HAP-1 (cell line): Measurements from ENCODE around the gene LRCH1.

ENCODE experiments used
- DNase-seq, 2 experiments: peaks; one replicate each; pipeline ENCODE4 v3.0.0-alpha.2; 2016 to 2020; ENCODE audit warnings: low spot score in 2 of 2
- H3K27me3 ChIP-seq: fragments of 250-450 bp; sonication (Bioruptor Pico); 2 replicates; pipeline ENCODE4 v1.5.1; 2020; ENCODE audit warnings: low read depth, mild to moderate bottlenecking, moderate library complexity
- H3K36me3 ChIP-seq: fragments of 250-450 bp; sonication (Bioruptor Pico); replicated peaks from 2 replicates; pipeline ENCODE4 v1.5.1; 2020; ENCODE audit warnings: mild to moderate bottlenecking
- H3K4me1 ChIP-seq: fragments of 250-450 bp; sonication (Bioruptor Pico); 2 replicates; pipeline ENCODE4 v1.5.1; 2020; ENCODE audit warnings: mild to moderate bottlenecking
- H3K4me3 ChIP-seq: fragments of 250-450 bp; sonication (Bioruptor Pico); 2 replicates; pipeline ENCODE4 v1.5.1; 2020; ENCODE audit warnings: mild to moderate bottlenecking, moderate library complexity
- H3K9me3 ChIP-seq: fragments of 250-450 bp; sonication (Bioruptor Pico); 2 replicates; pipeline ENCODE4 v1.5.1; 2020; ENCODE audit warnings: mild to moderate bottlenecking, moderate library complexity
- in situ Hi-C: fragments of 300-500 bp; cut with MboI; formaldehyde crosslinking; loops from 3 replicates; pipeline ENCODE4 v1.14.3; 2020; ENCODE audit warnings: low sequenced_read_pairs, inconsistent platforms, mixed read lengths

The LRCH1 gene

GRCh38 chr13:46575818-46576221 lies 22.9 kb downstream of the LRCH1 start:
- DNase-seq: no peak
- Histone ChIP-seq H3K27me3 (no peaks in the 10 kb centered on the region), H3K36me3 (no peaks in the 10 kb centered on the region), H3K4me1 (no peaks in the 10 kb centered on the region), H3K9me3 (no peaks in the 10 kb centered on the region), H3K4me3 (no peak overlapping the region)
- in situ Hi-C loops: no loop called here

GRCh38 chr13:46576762-46577161 lies 23.8 kb downstream of the LRCH1 start:
- Histone ChIP-seq H3K36me3 (no peaks in the 10 kb centered on the region), H3K9me3 (no peaks in the 10 kb centered on the region), H3K4me1 (no peaks in the 10 kb centered on the region), H3K4me3 (no peak overlapping the region), H3K27me3 (no peaks in the 10 kb centered on the region)
- in situ Hi-C loops: no loop called here
- no peak for DNase-seq

DNA sequence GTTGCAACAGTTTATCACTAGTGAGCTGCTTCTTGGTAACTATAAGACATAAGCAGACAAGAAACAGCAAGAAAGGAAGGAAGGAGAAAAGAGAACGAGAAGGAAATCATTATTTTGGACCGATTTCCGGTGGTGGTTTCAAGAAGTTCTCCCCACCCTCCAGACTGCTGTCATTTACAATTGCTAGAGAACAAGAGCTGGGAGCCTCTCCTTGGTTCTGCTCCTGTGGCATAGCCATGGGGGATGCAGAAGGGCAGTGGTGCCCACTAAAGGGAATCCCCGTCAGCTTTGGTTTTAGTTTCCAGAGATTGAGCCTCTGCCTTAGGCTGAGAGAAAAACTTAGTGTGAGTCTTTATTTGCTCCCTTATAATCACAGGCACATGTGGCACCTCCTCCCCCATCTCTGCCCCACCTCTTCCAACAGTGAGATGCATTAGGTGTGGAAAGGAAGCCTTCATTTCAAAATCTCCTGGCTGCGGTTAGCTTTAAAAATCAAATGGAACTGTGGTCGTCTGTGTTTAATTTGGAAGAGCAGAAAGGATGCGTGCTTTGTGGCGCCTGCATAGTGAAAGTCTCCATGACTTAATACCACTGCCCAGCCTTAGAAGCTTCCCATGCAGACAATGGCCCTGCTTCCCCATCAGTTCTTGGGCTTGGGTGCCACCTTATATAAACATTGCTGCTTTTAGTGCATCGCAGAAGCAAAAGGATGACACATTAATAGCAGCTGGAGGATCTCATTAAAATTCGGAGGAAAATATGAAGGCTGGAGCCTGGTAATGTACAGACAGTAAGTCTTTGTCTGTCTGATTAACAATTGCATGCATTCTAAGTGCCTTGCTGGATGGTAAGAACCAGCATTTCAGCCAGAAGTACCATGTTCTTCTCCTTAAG lies 25.0 kb downstream of the LRCH1 start:
- Histone ChIP-seq H3K4me1 (no peaks in the 10 kb centered on the region), H3K27me3 (no peaks in the 10 kb centered on the region), H3K4me3 (no peak overlapping the region), H3K9me3 (no peaks in the 10 kb centered on the region), H3K36me3 (no peaks in the 10 kb centered on the region)
- DNase-seq: no peak
- in situ Hi-C loops: no loop called here

- H3K4me3 ChIP-seq: no peak overlapping the region
- in situ Hi-C loops: no loop called here
- no peaks in the 10 kb centered on the region for H3K4me1 ChIP-seq
- no peaks in the 10 kb centered on the region for H3K27me3 ChIP-seq
- no peaks in the 10 kb centered on the region for H3K36me3 ChIP-seq
- no peak for DNase-seq
- H3K9me3 ChIP-seq: no peaks in the 10 kb centered on the region
Observed at GRCh38 chr13:46578590-46578975, 25.6 kb downstream of the LRCH1 start.

DNA sequence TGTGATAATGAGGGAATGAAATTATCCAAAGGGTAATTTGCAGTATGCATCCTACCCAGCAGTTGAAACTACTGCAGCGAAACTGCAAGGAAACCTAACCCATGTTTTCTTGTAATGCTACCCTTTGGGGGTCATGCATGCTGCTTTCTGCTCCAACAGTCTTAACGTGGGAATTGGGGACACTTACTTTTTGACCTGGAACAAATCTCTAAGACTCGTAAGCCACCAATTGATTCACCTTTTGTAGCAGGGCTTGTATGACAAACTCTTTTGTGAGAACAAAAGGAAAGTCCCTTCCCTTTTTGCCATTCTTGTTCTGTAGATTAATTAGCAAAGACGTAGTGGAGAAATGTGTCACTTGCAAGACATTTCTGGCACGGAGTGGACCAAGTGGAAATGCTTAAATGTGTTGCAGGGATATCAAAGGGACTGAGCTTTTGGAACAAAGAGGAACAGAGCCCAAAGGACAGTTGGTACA lies 27.4 kb downstream of the LRCH1 start:
- H3K9me3 ChIP-seq: no peaks in the 10 kb centered on the region
- H3K27me3 ChIP-seq: no peaks in the 10 kb centered on the region
- no peaks in the 10 kb centered on the region; the same call in 1 of the 2 replicates for H3K4me1 ChIP-seq
- in situ Hi-C loops: no loop called here
- no peaks in the 10 kb centered on the region for H3K36me3 ChIP-seq
- no peak for DNase-seq
- H3K4me3 ChIP-seq: no peak overlapping the region

GRCh38 chr13:46582190-46582589 lies 29.2 kb downstream of the LRCH1 start:
- DNase-seq: no peak
- no peaks in the 10 kb centered on the region for H3K9me3 ChIP-seq
- no peak overlapping the region for H3K4me3 ChIP-seq
- H3K27me3 ChIP-seq: no peaks in the 10 kb centered on the region
- peaks cover 3% of the 10 kb centered on the region; the same call in 1 of the 2 replicates for H3K4me1 ChIP-seq
- no peaks in the 10 kb centered on the region for H3K36me3 ChIP-seq
- in situ Hi-C loops: no loop called here

GRCh38 chr13:46586751-46587514 lies 34.0 kb downstream of the LRCH1 start:
- Histone ChIP-seq H3K9me3 (no peaks in the 10 kb centered on the region), H3K4me1 (peaks cover 3% of the 10 kb centered on the region; the same call in 1 of the 2 replicates), H3K27me3 (no peaks in the 10 kb centered on the region), H3K4me3 (no peak overlapping the region), H3K36me3 (no peaks in the 10 kb centered on the region)
- in situ Hi-C loops: no loop called here
- DNase-seq: no peak

DNA sequence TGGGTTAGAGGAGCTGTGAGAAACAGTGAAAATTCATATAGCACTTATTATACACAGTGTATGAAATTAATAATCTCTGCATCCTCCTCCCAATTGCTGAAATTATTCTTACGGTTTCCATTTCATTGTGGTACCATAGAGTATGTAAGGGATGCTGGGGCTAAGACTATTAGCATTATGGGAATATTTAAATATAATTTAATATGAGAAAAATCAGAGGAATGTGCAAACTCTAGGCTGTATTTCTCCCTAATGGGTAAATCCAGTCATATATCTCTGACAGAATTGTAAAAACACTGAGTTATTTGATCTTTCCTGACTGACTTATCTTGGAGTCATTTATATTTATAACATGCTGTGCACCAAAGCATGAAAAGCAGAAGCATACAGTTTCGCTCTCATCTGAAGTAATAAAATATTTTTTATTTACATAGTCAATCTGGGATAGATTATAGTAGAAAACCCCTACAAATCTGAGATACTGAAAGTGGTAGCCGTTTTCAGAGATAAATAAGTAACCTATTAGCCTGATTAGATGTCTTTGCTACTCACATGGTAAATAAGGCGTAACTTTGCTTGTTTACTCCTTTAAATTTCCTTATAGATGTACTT lies 34.9 kb downstream of the LRCH1 start:
- peaks cover 3% of the 10 kb centered on the region; the same call in 1 of the 2 replicates for H3K4me1 ChIP-seq
- no peaks in the 10 kb centered on the region for H3K36me3 ChIP-seq
- DNase-seq: no peak
- in situ Hi-C loops: no loop called here
- no peaks in the 10 kb centered on the region for H3K9me3 ChIP-seq
- no peak overlapping the region for H3K4me3 ChIP-seq
- H3K27me3 ChIP-seq: no peaks in the 10 kb centered on the region

DNA sequence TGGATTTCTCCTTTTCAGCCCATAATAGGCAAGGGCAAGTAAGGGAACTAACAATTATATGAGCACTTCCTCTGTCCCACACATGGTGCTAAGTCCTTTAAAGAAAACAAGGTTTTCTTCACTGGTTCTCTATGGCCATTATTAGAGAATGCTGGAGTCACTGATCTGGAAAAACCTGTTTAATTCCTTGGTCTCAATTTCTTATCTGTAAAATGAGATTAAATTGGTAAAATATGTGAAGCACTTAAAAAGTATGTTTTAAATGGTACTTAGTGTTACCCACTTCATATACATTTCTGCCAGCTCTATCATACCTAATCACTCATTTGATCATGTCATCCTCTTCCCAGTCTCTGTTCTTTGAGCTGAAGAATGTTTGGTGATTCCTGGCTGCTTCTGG lies 39.4 kb downstream of the LRCH1 start:
- H3K9me3 ChIP-seq: no peaks in the 10 kb centered on the region
- no peak overlapping the region for H3K4me3 ChIP-seq
- no peaks in the 10 kb centered on the region for H3K4me1 ChIP-seq
- DNase-seq: no peak
- no peaks in the 10 kb centered on the region for H3K27me3 ChIP-seq
- in situ Hi-C loops: no loop called here
- H3K36me3 ChIP-seq: no peaks in the 10 kb centered on the region

- Histone ChIP-seq H3K36me3 (no peaks in the 10 kb centered on the region), H3K4me3 (no peak overlapping the region), H3K27me3 (no peaks in the 10 kb centered on the region), H3K9me3 (no peaks in the 10 kb centered on the region), H3K4me1 (no peaks in the 10 kb centered on the region)
- in situ Hi-C loops: no loop called here
- no peak for DNase-seq
Observed at GRCh38 chr13:46593398-46593797, 40.4 kb downstream of the LRCH1 start.

DNA sequence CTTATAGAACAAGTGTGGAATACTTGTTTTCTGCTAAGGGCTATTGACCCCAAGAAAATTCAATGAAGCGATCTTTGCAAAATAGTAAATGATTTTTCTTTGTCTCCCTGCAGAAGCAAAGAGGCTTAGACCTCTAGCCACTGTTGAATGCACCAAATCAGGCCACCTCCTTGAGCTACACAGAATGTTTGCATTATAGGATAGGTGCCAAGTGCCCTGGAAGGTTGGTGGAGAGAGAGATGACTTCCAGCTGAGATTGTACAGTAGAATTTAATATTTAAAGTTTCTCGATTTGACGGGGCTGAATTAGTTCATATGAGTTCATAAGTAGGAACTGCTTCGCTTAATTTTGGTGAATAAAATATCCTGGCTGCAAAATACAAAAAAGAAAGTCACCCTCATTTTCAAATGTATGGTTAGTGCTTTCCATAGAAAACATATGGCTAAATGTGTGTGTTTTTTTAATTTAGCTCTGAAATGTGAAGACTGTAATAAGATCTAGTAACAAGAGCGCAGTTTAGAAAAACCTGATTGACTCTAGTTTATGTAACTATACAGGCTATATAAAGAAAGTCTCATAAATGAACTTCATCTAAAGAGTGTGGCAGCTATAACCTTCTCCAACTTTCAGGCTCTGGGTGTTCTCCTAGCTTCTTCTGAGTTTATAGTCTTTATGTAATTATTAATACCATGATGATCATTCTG lies 41.6 kb downstream of the LRCH1 start:
- H3K4me3 ChIP-seq: no peak overlapping the region
- H3K4me1 ChIP-seq: no peaks in the 10 kb centered on the region
- in situ Hi-C loops: no loop called here
- H3K36me3 ChIP-seq: no peaks in the 10 kb centered on the region
- H3K9me3 ChIP-seq: no peaks in the 10 kb centered on the region
- DNase-seq: no peak
- no peaks in the 10 kb centered on the region for H3K27me3 ChIP-seq

DNA sequence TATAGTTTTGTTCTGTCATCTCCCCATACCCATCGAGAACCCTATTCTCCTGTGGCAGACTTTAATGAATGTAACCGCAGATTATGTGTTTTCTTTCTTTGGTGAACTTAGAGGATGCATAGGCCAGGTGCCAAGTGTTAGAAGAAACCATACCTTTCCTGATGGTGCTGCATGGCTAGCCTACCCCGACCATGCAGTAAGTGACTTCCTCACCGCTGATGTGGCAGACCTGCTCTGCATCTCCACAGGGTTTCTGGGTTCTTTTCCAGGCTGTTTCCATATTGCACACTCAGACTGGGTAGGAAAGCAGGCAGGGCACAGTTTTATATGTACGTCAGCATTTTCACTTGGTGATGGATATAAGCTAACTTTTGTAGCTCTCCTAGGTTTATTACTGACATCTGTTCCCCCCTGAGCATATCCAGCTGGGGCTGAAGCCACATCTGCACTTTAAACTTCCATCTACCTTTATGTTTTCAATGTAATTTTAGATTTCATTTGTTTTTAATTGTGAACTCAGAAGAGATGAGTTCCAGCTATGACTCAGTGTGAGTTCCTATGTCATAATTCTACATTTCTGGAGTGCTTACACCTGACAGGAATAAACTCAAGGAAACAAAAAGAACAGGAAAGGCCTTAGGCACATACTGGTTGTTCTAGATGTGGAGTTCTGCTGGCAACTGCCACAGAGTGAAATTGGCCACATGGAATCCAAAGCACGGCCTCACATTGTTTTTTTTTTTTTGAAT lies 42.3 kb downstream of the LRCH1 start:
- H3K4me3 ChIP-seq: no peak overlapping the region
- in situ Hi-C loops: no loop called here
- no peaks in the 10 kb centered on the region for H3K4me1 ChIP-seq
- no peaks in the 10 kb centered on the region for H3K36me3 ChIP-seq
- DNase-seq: no peak
- H3K27me3 ChIP-seq: no peaks in the 10 kb centered on the region
- no peaks in the 10 kb centered on the region for H3K9me3 ChIP-seq

DNA sequence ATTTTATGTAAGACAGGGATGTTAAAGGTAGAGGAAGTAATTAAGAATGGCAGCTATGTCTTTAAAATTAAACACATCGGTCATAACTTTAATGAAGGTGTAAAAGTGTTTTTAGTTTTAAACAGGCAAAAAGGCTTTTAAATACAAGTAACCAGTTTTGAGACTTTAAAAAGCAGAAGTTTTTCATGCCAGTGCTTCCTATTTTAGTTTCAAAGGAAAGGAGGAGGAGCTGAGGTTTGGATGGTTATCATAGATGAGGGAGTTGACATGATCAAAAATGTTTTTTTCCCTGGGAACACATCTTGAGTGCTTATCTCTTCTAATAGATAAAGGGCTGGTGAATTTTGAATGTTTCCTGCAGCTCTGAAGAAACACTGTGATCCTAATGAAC lies 42.9 kb downstream of the LRCH1 start:
- H3K36me3 ChIP-seq: no peaks in the 10 kb centered on the region
- H3K9me3 ChIP-seq: no peaks in the 10 kb centered on the region
- no peaks in the 10 kb centered on the region for H3K4me1 ChIP-seq
- no peak overlapping the region for H3K4me3 ChIP-seq
- no peak for DNase-seq
- H3K27me3 ChIP-seq: no peaks in the 10 kb centered on the region
- in situ Hi-C loops: no loop called here
